Stimulated activated memory B cell treated with anti-CD40 and anti-IgM and Interleukin-4, amounts not matched to agents 10 μg/mL and 1 μg/mL and 100 μg/mL, for 72 hours (primary cell): ENCODE measurements around the gene SLC6A18.

Source experiments
- ATAC-seq: fragments of 150-1000 bp; cut with Tn5 transposase; 2 replicates; pipeline ENCODE4 v1.10.0; 2021
- H3K27ac Mint-ChIP-seq: one replicate; pipeline ENCODE4 v1.8.0; 2022; ENCODE audit warnings: mild to moderate bottlenecking, mixed read lengths
- H3K27me3 Mint-ChIP-seq: one replicate; pipeline ENCODE4 v1.8.0; 2022; ENCODE audit warnings: mixed read lengths
- H3K36me3 Mint-ChIP-seq: one replicate; pipeline ENCODE4 v1.8.0; 2022; ENCODE audit warnings: mixed read lengths
- H3K4me1 Mint-ChIP-seq: one replicate; pipeline ENCODE4 v1.8.0; 2022; ENCODE audit warnings: mixed read lengths
- H3K4me3 Mint-ChIP-seq: one replicate; pipeline ENCODE4 v1.8.0; 2022; ENCODE audit warnings: mild to moderate bottlenecking, moderate library complexity, mixed read lengths
- H3K9me3 Mint-ChIP-seq: one replicate; pipeline ENCODE4 v1.8.0; 2022; ENCODE audit warnings: mixed read lengths

The SLC6A18 gene

GRCh38 chr5:1196562-1196961, 28.6 kb upstream of the SLC6A18 start:
- ATAC-seq: no peak
- no peaks in the 10 kb centered on the region for H3K4me1 Mint-ChIP-seq
- H3K4me3 Mint-ChIP-seq: no peak overlapping the region
- H3K9me3 Mint-ChIP-seq: no peaks in the 10 kb centered on the region
- H3K27me3 Mint-ChIP-seq: peaks cover 29% of the 10 kb centered on the region
- H3K27ac Mint-ChIP-seq: no peak overlapping the region
- H3K36me3 Mint-ChIP-seq: no peaks in the 10 kb centered on the region

- Mint-ChIP-seq H3K4me3 (no peak overlapping the region), H3K36me3 (no peaks in the 10 kb centered on the region), H3K27me3 (peaks cover 14% of the 10 kb centered on the region), H3K9me3 (no peaks in the 10 kb centered on the region), H3K27ac (no peak overlapping the region), H3K4me1 (no peaks in the 10 kb centered on the region)
- no peak for ATAC-seq
These were observed 27.1 kb upstream of the SLC6A18 start for GRCh38 chr5:1197876-1198666.

DNA sequence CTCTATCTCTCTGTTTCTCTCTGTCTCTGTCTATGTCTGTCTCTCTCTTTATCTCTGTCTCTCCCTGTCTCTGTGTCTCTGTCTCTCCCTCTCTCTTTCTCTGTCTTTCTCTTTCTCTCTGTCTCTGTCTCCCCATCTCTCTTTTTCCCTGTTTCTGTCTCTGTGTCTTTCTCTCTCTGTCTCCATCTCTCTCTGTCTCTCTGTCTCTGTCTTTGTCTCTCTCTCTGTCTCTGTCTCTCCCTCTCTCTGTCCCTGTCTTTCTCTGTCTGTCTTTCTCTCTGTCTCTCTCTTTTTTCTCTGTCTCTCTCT, 25.9 kb upstream of the SLC6A18 start:
- no peaks in the 10 kb centered on the region for H3K4me1 Mint-ChIP-seq
- H3K27ac Mint-ChIP-seq: no peak overlapping the region
- H3K4me3 Mint-ChIP-seq: no peak overlapping the region
- peaks cover 11% of the 10 kb centered on the region for H3K27me3 Mint-ChIP-seq
- no peaks in the 10 kb centered on the region for H3K9me3 Mint-ChIP-seq
- no peaks in the 10 kb centered on the region for H3K36me3 Mint-ChIP-seq
- ATAC-seq: no peak

GRCh38 chr5:1199649-1200494, 25.3 kb upstream of the SLC6A18 start:
- Mint-ChIP-seq H3K4me3 (no peak overlapping the region), H3K9me3 (no peaks in the 10 kb centered on the region), H3K27me3 (peaks cover 15% of the 10 kb centered on the region), H3K36me3 (no peaks in the 10 kb centered on the region), H3K27ac (no peak overlapping the region), H3K4me1 (no peaks in the 10 kb centered on the region)
- ATAC-seq: no peak

DNA sequence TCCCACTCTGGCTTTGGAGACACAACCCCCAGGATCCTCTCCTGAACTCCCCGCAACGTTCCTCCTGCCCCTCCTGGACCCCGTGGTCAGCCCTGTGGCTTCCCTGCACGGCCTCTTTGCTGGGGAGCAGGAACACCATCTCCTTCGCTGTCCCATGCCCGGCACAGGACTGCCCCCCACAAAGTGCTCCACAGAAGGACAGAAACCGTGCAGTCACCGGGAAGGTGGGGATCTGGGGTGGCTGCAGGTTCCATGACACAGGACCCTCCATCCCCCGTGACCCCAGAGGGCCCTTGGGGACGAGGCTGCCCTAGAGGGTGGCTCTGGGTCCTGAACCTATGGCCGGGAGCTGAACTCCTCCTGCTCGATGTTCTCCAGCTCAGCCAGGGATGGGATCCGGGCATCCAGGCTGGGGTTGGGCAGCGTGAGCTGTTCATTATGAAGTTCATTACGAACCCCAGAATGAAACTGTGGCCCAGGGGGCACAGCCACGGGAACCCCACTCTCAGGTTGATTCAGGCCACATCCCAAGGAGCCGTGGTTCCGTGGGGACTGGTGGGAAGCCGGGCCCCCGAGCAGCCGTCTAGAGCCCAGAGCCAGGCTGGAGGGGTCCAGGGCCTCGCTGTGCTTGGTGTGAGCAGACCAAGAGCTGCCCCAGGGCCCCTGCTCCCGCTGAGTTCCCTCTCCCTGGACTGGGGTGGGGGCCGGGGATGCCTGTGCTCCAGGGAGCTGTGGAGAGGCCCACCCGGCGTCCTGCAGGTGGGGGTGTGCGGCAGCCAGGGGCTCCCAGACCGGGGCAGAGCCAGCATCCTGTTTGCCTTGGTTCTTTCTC, 24.5 kb upstream of the SLC6A18 start:
- Mint-ChIP-seq H3K4me3 (no peak overlapping the region), H3K27me3 (peaks cover 24% of the 10 kb centered on the region), H3K9me3 (no peaks in the 10 kb centered on the region), H3K4me1 (no peaks in the 10 kb centered on the region), H3K27ac (no peak overlapping the region), H3K36me3 (no peaks in the 10 kb centered on the region)
- no peak for ATAC-seq

DNA sequence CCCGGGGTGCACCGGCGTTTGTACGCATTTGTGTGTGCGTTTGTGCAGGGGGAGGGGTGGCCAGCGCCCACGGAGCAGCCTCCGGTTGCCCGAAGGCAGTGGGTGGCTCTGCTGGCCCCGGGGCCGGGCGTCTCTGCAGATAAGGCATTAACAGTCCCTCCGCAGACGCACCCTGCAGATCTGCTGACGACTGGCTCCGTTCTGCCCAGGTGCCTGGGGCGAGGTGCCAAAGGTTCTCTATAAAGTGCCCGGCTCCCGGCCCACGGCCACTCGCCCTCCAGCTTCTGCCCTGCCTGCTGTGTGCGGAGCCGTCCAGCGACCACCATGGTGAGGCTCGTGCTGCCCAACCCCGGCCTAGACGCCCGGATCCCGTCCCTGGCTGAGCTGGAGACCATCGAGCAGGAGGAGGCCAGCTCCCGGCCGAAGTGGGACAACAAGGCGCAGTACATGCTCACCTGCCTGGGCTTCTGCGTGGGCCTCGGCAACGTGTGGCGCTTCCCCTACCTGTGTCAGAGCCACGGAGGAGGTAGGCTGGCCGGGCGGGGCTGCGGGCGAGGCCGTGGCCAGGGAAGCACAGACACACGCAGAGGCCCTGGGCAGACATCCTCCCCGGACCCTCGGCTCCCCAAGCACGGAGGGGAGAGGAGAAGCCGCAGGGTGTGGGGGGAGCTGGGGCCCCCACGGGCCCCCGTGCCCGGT, 23.7 kb upstream of the SLC6A18 start, which contains the start of gene SLC6A19:
Gene SLC6A19 (plus strand): TSS at position 269 of the 699 bp plus-strand sequence. CDS start 56 bp downstream, at position 325.
- Mint-ChIP-seq H3K36me3 (no peaks in the 10 kb centered on the region), H3K27me3 (peaks cover 26% of the 10 kb centered on the region), H3K27ac (no peak within 1 kb of the TSS), H3K9me3 (no peaks in the 10 kb centered on the region), H3K4me1 (no peaks in the 10 kb centered on the region), H3K4me3 (no peak within 1 kb of the TSS)
- ATAC-seq: no peak

- no peaks in the 10 kb centered on the region for H3K36me3 Mint-ChIP-seq
These were observed 23.0 kb upstream of the SLC6A18 start for GRCh38 chr5:1202026-1202797.

DNA sequence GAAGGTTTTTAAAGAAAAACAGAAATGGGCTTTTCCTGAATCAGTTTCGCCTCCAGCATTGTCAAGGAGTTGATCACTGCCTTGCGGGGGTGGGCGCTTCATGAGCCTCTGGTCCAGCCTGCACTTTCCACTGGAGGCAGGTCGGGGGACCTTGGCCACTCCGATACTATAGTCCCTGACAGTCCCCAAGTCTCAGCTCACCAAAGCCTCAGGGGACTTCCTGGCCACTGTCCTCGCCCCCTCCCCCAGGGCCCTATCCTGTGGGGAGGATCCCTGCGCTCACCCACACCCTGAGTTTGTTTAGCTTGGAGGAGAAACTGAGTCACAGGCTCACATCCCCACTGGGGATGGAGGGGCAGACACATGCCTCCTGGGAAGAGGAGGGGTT, 22.4 kb upstream of the SLC6A18 start:
- Mint-ChIP-seq H3K9me3 (no peaks in the 10 kb centered on the region), H3K4me3 (no peak overlapping the region), H3K36me3 (no peaks in the 10 kb centered on the region), H3K4me1 (no peaks in the 10 kb centered on the region), H3K27ac (no peak overlapping the region), H3K27me3 (peaks cover 23% of the 10 kb centered on the region)
- no peak for ATAC-seq

More at GRCh38 chr5:1202026-1202797, 23.0 kb upstream of the SLC6A18 start:
- H3K4me1 Mint-ChIP-seq: no peaks in the 10 kb centered on the region
- no peak for ATAC-seq
- no peaks in the 10 kb centered on the region for H3K9me3 Mint-ChIP-seq
- H3K27me3 Mint-ChIP-seq: peaks cover 23% of the 10 kb centered on the region
- no peak overlapping the region for H3K4me3 Mint-ChIP-seq
- H3K27ac Mint-ChIP-seq: no peak overlapping the region

DNA sequence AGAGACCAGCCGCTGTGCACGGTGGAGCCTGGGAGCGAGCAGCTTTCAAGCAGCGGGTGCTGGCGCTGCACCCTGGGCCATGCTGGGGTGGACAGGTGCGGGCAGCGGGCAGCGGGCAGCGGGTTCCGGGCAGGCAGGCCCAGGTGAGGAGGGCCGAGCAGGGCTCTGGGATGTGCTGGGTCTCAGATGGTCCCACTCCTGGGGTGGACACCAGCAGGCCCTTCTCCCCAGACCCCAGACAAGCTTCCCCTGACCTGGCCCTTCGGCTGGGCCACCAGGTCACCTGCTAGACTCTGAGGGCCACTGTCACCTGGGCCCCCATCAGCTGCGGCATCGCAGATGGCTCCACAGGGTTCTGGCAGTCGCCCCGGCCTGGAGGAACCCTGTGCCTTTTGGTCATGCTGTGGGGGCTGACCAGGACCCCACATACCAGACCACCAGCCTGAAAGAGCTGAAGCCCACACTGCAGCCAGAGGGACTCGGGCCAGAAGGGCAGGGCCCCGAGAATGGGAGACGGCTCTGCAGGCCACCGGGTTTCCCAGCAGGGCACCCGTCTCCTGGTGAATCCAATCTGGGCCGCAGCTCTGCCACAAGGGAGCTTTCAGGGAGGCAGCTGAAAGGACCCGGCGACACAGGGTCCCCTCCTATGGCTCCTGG, 21.7 kb upstream of the SLC6A18 start:
- ATAC-seq: no peak
- no peak overlapping the region for H3K4me3 Mint-ChIP-seq
- H3K27ac Mint-ChIP-seq: no peak overlapping the region
- no peaks in the 10 kb centered on the region for H3K4me1 Mint-ChIP-seq
- H3K27me3 Mint-ChIP-seq: peaks cover 23% of the 10 kb centered on the region
- H3K36me3 Mint-ChIP-seq: no peaks in the 10 kb centered on the region
- no peaks in the 10 kb centered on the region for H3K9me3 Mint-ChIP-seq

GRCh38 chr5:1203968-1204692, 21.1 kb upstream of the SLC6A18 start:
- H3K4me1 Mint-ChIP-seq: no peaks in the 10 kb centered on the region
- H3K27ac Mint-ChIP-seq: no peak overlapping the region
- no peaks in the 10 kb centered on the region for H3K36me3 Mint-ChIP-seq
- H3K4me3 Mint-ChIP-seq: no peak overlapping the region
- H3K9me3 Mint-ChIP-seq: no peaks in the 10 kb centered on the region
- ATAC-seq: no peak
- peaks cover 25% of the 10 kb centered on the region for H3K27me3 Mint-ChIP-seq

- no peak for ATAC-seq
- Mint-ChIP-seq H3K9me3 (no peaks in the 10 kb centered on the region), H3K27ac (no peak overlapping the region), H3K27me3 (peaks cover 32% of the 10 kb centered on the region), H3K4me3 (no peak overlapping the region), H3K4me1 (no peaks in the 10 kb centered on the region), H3K36me3 (no peaks in the 10 kb centered on the region)
These were observed 20.4 kb upstream of the SLC6A18 start for GRCh38 chr5:1204693-1205242.

DNA sequence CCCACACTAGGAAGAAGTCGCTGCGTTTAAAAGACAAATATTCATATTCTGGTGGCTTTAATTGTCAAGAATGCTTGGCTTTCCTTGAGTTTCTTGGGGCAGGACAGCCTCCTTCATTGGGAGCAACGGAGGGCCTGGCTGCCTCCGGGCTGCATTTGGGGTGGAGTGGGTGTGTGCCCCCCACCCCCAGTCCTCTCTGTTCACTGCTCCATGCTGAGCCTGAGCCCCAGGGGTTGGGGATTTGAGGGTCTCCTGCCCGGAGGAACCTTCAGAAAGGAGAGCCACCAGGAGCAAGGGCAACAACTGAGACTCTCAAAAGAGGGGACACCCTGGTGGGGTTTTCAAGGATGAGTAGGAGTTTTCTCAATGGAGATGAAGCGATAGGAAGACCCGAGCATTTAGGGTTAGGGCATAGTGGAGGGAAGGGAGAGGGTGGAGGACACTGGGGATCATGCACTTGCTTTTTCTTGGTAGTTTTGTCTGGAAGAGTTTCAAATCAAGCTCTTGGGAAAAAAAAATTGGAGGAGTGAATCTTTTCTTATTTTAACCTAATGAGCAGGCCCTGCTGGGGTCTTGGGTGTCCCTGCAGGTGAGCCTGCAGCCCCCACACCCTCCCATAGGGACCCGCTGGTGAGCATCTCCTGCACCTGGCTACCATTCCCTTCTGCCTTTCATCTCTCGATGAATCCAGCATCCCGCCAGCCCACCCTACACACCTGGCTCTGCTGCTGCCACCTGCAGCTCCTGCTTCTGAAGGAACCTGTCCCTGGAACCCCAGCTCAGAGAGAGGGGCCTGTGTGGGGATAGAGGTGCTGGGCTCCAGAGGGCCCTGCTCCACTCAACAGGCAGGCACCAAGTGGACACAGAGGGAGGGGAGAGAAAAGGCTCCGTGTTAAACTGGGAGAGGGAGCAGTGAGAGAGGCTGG, 19.7 kb upstream of the SLC6A18 start:
- H3K27ac Mint-ChIP-seq: no peak overlapping the region
- no peaks in the 10 kb centered on the region for H3K4me1 Mint-ChIP-seq

More for the DNA sequence above, 19.7 kb upstream of the SLC6A18 start:
- Mint-ChIP-seq H3K4me3 (no peak overlapping the region), H3K36me3 (no peaks in the 10 kb centered on the region), H3K9me3 (no peaks in the 10 kb centered on the region), H3K27me3 (peaks cover 39% of the 10 kb centered on the region)
- ATAC-seq: no peak
